Suppressor macrophage treated with lipopolysaccharide for 1 hour (primary cell): ENCODE results near the gene TIMM17B.

Experiments
- DNase-seq, 3 donors: peaks; one replicate each; pipeline ENCODE4 v3.0.0-alpha.2; 2020 to 2022

Gene TIMM17B

GRCh38 chrX:48918643-48919340 is 21.2 kb upstream of the TIMM17B start, which contains the start of gene PIM2:
TSS of gene PIM2 (minus strand) at chrX:48919024. CDS start at chrX:48918834, 190 bp downstream.
- peak; percentile 90 to 94 (median 94) for DNase-seq

GRCh38 chrX:48918301-48918642 is 20.7 kb upstream of the TIMM17B start:
- DNase-seq = peak in 1 of 3 donors; percentile 20

- DNase-seq = peak; percentile 90 to 93 (median 91)
Measured at GRCh38 chrX:48917139-48918001, 19.8 kb upstream of the TIMM17B start.

GRCh38 chrX:48914593-48915493 is 17.3 kb upstream of the TIMM17B start:
- no peak for DNase-seq

GRCh38 chrX:48913605-48914366 is 16.2 kb upstream of the TIMM17B start:
- DNase-seq = peak; percentile 55 to 63 (median 59)

GRCh38 chrX:48911412-48912182 is 14.0 kb upstream of the TIMM17B start, which contains the start of gene SLC35A2:
TSS of gene SLC35A2 (minus strand) at chrX:48911646. CDS start at chrX:48911636, 10 bp downstream.
- peak; percentile 66 to 78 (median 72) for DNase-seq

GRCh38 chrX:48910926-48911411 is 13.4 kb upstream of the TIMM17B start:
- DNase-seq = peak; percentile 29 to 46 (median 43)

GRCh38 chrX:48909703-48910294 is 12.2 kb upstream of the TIMM17B start:
- DNase-seq = no peak

GRCh38 chrX:48908600-48908999 is 11.0 kb upstream of the TIMM17B start:
- no peak for DNase-seq

- DNase-seq = no peak
Measured at GRCh38 chrX:48905090-48905790, 7.7 kb upstream of the TIMM17B start.

GRCh38 chrX:48904626-48905025 is 7.1 kb upstream of the TIMM17B start:
- no peak for DNase-seq

GRCh38 chrX:48904180-48904579 is 6.6 kb upstream of the TIMM17B start:
- no peak for DNase-seq

GRCh38 chrX:48903290-48903689 is 5.7 kb upstream of the TIMM17B start:
- DNase-seq = no peak

- DNase-seq = no peak
Measured at GRCh38 chrX:48902776-48903175, 5.2 kb upstream of the TIMM17B start.

- DNase-seq = no peak
Measured at GRCh38 chrX:48902135-48902534, 4.6 kb upstream of the TIMM17B start.

GRCh38 chrX:48901069-48901468 is 3.5 kb upstream of the TIMM17B start:
- DNase-seq = no peak

- no peak for DNase-seq
Measured at GRCh38 chrX:48899078-48899410, 1.5 kb upstream of the TIMM17B start.

- peak; percentile 81 to 89 (median 84) for DNase-seq
Measured at GRCh38 chrX:48897157-48897624, 377 bp downstream of the TIMM17B start.

- DNase-seq = peak; percentile 27 to 49 (median 28)
Measured at GRCh38 chrX:48896611-48897011, 957 bp downstream of the TIMM17B start.

GRCh38 chrX:48894891-48895290 is 2.7 kb downstream of the TIMM17B start:
- no peak for DNase-seq
